SK-N-MC (cell line): Measurements from ENCODE around the gene CUX1.

ENCODE experiments used
- EZH2 ChIP-seq: fragments of 200-600 bp; sonication (generic); IDR thresholded peaks from one replicate; pipeline ENCODE4 v1.6.1; 2017; ENCODE audit warnings: antibody characterized with exemption
- POLR2AphosphoS5 ChIP-seq: IDR thresholded peaks from 2 replicates; pipeline ENCODE4 v1.6.1; 2012; ENCODE audit warnings: mild to moderate bottlenecking, low read depth, low read length, borderline replicate concordance

GRCh38 chr7:101984133-101984879, 166.9 kb downstream of the CUX1 start:
- no peak for TF ChIP-seq POLR2AphosphoS5
- TF ChIP-seq EZH2: no peak
